GM12801 (cell line): ENCODE data around the gene TNNI3K.

ENCODE experiments used
- CTCF ChIP-seq: IDR thresholded peaks from one replicate; pipeline ENCODE4 v1.5.1; 2011; ENCODE audit warnings: control low read depth; ENCODE audit not compliant: insufficient read length; ENCODE audit errors: extremely low read depth

Gene TNNI3K

GRCh38 chr1:74571891-74572290 lies 336.7 kb downstream of the TNNI3K start:
- no peak for TF ChIP-seq CTCF

- TF ChIP-seq CTCF: no peak
These were observed 342.9 kb downstream of the TNNI3K start for GRCh38 chr1:74578101-74578500.

- TF ChIP-seq CTCF: no peak
These were observed 344.2 kb downstream of the TNNI3K start for GRCh38 chr1:74579425-74579824.

- no peak for TF ChIP-seq CTCF
These were observed 348.2 kb downstream of the TNNI3K start for GRCh38 chr1:74583397-74583796.

GRCh38 chr1:74584185-74584584 lies 349.0 kb downstream of the TNNI3K start:
- no peak for TF ChIP-seq CTCF

- no peak for TF ChIP-seq CTCF
These were observed 351.2 kb downstream of the TNNI3K start for GRCh38 chr1:74586253-74586897.

- TF ChIP-seq CTCF: no peak
These were observed 352.7 kb downstream of the TNNI3K start for GRCh38 chr1:74587888-74588287.

- no peak for TF ChIP-seq CTCF
These were observed 355.1 kb downstream of the TNNI3K start for GRCh38 chr1:74590288-74590687.
